Measurements from ENCODE around the gene MED13L. TPM values are rescaled to one million over a fixed set of nuclear protein-coding genes. Genes with fewer than 3 reads are reported as not detected.

The MED13L gene
- total and polyA plus RNA-seq, 8 donors, result 92.4 to 123 (median 97.0) TPM

DNA sequence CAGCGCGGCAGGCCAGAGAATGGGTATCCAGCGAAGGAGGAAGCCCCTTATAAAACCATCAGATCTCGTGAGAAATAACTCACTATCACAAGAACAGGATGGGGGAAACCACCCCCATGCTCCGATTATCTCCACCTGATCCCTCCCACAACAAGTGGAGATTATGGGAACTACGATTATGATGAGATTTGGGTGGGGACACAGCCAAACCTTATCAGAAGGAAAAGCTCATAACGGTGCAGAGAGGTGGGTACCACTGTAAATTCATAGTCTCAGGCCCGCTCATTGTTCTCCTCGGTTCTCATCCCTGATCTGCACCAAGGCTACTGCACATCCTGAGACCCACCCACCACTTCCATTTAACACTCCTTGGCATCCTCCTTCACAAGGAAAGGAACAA, 326.5 kb downstream of the MED13L start:
- intact Hi-C loops (cut with DNase I), result no loop called here
- H3K27me3 ChIP-seq, result no peaks in the 10 kb centered on the region
- H3K36me3 ChIP-seq, result peaks cover 0 to 9% of the 10 kb centered on the region in 2 donors
- H3K9me3 ChIP-seq, result no peaks in the 10 kb centered on the region
- no peak overlapping the region for H3K27ac ChIP-seq
- H3K4me1 ChIP-seq, result no peaks in the 10 kb centered on the region
- DNase-seq (no peak), ATAC-seq (no peak)
- TF ChIP-seq, protein P1, sequence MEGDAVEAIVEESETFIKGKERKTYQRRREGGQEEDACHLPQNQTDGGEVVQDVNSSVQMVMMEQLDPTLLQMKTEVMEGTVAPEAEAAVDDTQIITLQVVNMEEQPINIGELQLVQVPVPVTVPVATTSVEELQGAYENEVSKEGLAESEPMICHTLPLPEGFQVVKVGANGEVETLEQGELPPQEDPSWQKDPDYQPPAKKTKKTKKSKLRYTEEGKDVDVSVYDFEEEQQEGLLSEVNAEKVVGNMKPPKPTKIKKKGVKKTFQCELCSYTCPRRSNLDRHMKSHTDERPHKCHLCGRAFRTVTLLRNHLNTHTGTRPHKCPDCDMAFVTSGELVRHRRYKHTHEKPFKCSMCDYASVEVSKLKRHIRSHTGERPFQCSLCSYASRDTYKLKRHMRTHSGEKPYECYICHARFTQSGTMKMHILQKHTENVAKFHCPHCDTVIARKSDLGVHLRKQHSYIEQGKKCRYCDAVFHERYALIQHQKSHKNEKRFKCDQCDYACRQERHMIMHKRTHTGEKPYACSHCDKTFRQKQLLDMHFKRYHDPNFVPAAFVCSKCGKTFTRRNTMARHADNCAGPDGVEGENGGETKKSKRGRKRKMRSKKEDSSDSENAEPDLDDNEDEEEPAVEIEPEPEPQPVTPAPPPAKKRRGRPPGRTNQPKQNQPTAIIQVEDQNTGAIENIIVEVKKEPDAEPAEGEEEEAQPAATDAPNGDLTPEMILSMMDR (IDR thresholded peaks at IDR 0.05), result no peak
- no peak overlapping the region for H3K4me3 ChIP-seq

DNA sequence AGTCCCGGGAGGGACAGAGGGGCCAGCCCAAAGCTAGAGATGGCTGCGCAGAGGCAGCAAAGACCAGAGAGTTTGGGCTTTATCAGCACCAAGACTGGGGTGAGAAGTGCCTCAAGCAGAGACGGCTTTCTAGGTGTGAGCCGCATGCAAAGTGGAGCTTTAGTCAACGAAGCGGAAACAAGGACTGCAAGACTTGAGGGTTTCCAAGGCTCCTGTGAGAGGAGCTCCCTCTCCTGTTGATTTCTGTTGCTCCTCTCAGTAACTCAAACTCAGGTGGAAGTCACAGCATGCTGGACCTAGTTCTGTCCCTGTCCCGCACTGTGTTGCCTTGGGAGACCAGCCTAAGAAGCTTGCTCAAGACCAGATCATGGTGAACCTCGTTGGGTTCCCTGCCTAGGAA, 327.8 kb downstream of the MED13L start:
- Histone ChIP-seq H3K27ac (no peak overlapping the region), H3K4me3 (no peak overlapping the region), H3K36me3 (peaks cover 0 to 9% of the 10 kb centered on the region in 2 donors), H3K27me3 (no peaks in the 10 kb centered on the region), H3K4me1 (no peaks in the 10 kb centered on the region), H3K9me3 (no peaks in the 10 kb centered on the region)
- intact Hi-C loops (cut with DNase I), result no loop called here
- no peak for DNase-seq
- TF ChIP-seq, protein P1 (IDR thresholded peaks at IDR 0.05), result no peak
- ATAC-seq, result no peak

DNA sequence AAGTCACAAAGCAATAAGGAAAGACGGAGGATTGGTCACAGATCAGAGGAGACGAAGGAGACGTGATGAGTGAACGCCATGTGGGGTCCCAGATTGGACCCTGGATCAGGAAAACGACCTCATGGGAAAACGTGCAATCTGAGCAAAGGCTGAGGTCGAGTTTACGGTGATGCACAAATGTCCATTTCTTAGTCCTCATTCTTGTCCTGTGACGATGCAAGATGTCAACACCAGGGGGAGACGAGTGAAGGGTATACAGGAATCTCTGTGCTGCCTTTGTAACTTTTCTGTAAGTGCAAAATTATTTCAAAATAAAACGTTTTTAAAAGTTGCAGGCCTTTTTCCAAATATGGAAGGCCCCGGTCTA, 329.8 kb downstream of the MED13L start:
- no peak for DNase-seq
- Histone ChIP-seq H3K4me1 (no peaks in the 10 kb centered on the region), H3K9me3 (no peaks in the 10 kb centered on the region), H3K4me3 (no peak overlapping the region), H3K27ac (no peak overlapping the region), H3K36me3 (peaks cover 0 to 9% of the 10 kb centered on the region in 2 donors), H3K27me3 (no peaks in the 10 kb centered on the region)
- intact Hi-C loops (cut with DNase I), result no loop called here
- ATAC-seq, result no peak
- TF ChIP-seq, protein P1 (IDR thresholded peaks at IDR 0.05), result no peak

DNA sequence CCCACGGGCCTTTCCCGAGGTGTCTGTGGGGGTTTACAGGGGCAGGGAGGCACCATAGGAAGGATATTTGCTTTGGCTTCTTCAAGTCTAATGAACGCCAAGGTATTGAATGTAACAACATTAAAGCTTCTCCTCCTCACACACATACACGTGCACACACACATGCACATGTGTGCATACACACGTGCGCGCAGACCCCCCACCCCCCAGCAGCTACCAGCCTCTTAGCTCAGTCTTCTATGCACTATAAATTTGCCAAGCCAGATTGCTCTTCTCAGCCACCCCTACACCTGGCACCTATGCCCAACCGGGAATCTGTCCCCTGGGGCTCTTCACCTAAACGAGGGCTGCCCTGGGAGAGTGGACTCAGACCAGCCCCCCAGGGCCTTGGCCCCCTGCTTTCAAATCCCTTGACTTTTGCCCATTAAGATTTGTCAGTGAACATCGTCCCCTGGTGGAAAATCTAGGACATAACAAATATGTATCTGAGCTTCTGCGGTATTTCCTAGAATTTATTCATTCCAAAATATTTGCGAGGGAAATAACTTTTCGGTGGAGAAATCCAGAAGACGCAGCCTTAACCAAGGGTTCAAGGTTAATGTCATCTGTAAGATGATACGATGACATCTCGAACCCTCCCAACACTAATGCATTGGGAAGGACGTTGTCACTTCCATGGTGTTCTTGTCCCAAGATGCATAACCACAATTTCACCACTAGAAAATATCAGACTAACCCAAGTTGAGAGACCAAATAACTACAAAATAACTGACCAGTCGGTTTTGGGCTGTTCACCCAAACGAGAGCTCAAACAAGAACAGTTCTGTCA, 330.4 kb downstream of the MED13L start:
- no peaks in the 10 kb centered on the region for H3K9me3 ChIP-seq
- DNase-seq (no peak), ATAC-seq (no peak)
- H3K27me3 ChIP-seq, result no peaks in the 10 kb centered on the region
- TF ChIP-seq, protein P1 (IDR thresholded peaks at IDR 0.05), result peak in 1 of 2 donors; percentile 22
- H3K4me1 ChIP-seq, result no peaks in the 10 kb centered on the region
- H3K27ac ChIP-seq, result no peak overlapping the region
- no peak overlapping the region for H3K4me3 ChIP-seq
- peaks cover 0 to 9% of the 10 kb centered on the region in 2 donors for H3K36me3 ChIP-seq
- intact Hi-C loops (cut with DNase I), result no loop called here

DNA sequence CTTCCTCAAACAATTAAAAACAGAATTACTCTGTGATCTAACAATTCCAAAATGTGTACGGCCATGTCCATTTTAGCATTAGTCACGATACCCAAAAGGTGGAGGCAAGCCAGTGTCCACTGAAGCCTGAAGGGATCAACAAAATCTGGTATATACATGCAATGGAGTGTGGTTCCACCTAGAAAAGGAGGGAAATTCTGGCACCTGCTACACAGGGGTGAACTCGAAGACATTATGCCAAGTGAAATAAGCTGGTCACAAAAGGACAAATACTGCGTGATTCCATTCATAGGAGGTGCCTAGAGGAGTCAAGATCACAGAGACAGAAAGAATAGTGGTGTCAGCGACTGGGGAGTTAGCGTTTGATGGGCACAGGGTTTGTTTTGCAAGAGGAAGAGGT, 331.4 kb downstream of the MED13L start:
- H3K4me3 ChIP-seq, result no peak overlapping the region
- intact Hi-C loops (cut with DNase I), result no loop called here
- TF ChIP-seq, protein P1 (IDR thresholded peaks at IDR 0.05), result no peak
- H3K27ac ChIP-seq, result no peak overlapping the region
- DNase-seq (no peak), ATAC-seq (no peak)
- no peaks in the 10 kb centered on the region for H3K9me3 ChIP-seq
- peaks cover 0 to 9% of the 10 kb centered on the region in 2 donors for H3K36me3 ChIP-seq
- no peaks in the 10 kb centered on the region for H3K4me1 ChIP-seq
- H3K27me3 ChIP-seq, result no peaks in the 10 kb centered on the region

Measured in left lung (tissue), 10 donors.